Measurements from ENCODE around the gene CAMK1D.

Gene CAMK1D

DNA sequence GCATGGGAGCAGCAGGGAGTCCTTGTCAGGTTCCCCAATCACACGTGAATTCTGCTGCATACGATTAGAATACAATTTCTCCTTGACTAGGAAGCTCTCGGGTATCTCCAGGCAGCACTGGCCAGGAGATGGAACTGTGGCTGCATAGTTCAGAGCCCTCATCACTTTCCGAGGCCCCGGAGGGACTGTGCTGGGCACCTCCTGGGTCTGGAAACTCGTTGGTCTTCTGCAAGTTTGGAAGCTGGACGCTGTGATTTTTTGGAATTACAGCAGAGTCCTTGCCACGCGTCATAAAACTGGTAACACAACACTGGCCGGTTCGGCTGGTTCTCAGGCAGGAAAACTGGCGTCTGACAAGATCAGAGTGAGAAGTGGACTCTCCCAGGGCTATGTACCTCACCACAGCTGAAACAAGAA lies 436.1 kb downstream of the CAMK1D start:
- Histone ChIP-seq H3K4me3 (no peak overlapping the region), H3K27ac (no peak overlapping the region)
- DNase-seq (ENCODE audit: low spot score) = no peak
- TF ChIP-seq, protein P1, sequence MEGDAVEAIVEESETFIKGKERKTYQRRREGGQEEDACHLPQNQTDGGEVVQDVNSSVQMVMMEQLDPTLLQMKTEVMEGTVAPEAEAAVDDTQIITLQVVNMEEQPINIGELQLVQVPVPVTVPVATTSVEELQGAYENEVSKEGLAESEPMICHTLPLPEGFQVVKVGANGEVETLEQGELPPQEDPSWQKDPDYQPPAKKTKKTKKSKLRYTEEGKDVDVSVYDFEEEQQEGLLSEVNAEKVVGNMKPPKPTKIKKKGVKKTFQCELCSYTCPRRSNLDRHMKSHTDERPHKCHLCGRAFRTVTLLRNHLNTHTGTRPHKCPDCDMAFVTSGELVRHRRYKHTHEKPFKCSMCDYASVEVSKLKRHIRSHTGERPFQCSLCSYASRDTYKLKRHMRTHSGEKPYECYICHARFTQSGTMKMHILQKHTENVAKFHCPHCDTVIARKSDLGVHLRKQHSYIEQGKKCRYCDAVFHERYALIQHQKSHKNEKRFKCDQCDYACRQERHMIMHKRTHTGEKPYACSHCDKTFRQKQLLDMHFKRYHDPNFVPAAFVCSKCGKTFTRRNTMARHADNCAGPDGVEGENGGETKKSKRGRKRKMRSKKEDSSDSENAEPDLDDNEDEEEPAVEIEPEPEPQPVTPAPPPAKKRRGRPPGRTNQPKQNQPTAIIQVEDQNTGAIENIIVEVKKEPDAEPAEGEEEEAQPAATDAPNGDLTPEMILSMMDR (IDR thresholded peaks at IDR 0.05) = no peak

DNA sequence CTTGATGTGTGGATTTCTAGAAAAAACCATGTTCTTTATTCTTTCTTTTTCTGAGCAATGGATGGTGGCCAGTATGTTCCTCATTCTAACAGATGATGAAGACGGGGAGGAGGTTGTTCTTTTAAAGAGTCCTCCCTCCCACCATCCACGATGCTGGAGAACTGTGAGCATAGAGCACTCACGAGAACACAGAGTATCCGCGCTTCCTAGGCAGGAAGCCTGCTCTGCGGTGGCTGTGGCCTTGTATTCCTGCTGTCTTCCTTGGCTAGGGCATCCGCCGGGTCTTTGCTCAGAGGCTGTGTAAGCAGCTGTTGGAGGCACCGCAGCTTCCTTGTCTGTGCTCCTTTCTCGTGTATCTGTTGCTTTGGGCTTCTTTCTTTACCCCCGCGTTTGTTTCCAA lies 437.9 kb downstream of the CAMK1D start:
- H3K27ac ChIP-seq = no peak overlapping the region
- TF ChIP-seq, protein P1 (IDR thresholded peaks at IDR 0.05) = no peak
- no peak overlapping the region for H3K4me3 ChIP-seq
- DNase-seq (ENCODE audit: low spot score) = no peak

DNA sequence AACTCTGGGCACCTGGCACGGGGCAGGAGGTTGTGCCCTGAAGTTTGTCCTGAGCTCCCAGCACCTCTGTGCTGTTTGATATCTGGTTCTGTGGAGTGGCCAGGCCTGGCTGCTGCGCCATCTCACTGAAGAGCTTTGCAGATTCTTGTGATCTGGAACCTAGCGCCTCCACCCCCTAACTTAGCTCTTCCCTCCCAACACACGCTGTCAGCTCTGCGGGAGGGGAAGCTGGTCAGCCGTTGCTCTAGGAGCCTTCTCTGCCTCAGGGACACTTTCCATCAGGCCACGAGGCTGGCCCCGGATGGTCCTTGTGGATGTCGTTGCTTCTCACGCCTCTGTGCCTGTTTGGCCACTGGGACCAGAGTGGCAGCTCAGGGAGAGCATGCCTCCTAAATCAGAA lies 438.9 kb downstream of the CAMK1D start:
- no peak for DNase-seq (ENCODE audit: low spot score)
- TF ChIP-seq, protein P1 (IDR thresholded peaks at IDR 0.05) = no peak
- Histone ChIP-seq H3K27ac (no peak overlapping the region), H3K4me3 (no peak overlapping the region)

DNA sequence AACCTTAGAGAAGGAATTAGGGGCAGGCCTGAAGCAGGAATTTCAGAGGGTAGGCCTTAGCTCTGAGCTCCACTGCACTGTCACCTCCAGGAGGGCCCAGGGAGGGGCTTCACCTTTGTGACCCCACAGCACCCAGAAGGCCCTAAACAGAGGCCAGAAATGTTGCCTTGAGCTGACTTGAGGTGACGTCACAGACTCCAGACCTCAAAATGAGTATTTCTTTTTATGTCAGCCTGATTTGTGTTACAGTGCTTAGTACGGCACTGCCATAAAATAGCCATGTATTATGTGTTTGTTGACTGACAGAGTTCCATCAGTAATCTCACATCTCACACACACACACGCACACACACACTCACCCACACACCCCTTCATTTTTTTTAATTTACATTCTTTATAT lies 440.9 kb downstream of the CAMK1D start:
- Histone ChIP-seq H3K27ac (no peak overlapping the region), H3K4me3 (no peak overlapping the region)
- no peak for DNase-seq (ENCODE audit: low spot score)
- TF ChIP-seq, protein P1 (IDR thresholded peaks at IDR 0.05) = no peak

DNA sequence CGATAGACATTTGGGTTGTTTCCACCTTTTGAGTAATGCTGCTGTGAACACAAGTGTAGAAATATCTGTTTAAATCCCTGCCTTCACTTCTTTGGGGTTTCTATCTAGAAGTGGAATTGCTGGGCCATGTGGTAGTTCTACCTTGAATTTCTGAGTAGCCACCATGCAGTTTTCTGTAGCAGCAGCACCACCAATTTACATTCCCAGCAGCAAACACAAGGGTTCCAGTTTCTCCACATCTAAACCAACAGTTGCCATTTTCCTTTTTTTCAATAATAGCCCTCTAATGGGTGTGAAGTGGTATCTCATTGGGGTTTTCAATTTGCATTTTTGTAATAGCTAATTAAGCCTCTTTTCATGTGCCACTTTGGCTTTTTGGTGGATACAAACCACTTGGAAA lies 442.4 kb downstream of the CAMK1D start:
- Histone ChIP-seq H3K27ac (no peak overlapping the region), H3K4me3 (no peak overlapping the region)
- DNase-seq (ENCODE audit: low spot score) = no peak
- TF ChIP-seq, protein P1 (IDR thresholded peaks at IDR 0.05) = no peak

DNA sequence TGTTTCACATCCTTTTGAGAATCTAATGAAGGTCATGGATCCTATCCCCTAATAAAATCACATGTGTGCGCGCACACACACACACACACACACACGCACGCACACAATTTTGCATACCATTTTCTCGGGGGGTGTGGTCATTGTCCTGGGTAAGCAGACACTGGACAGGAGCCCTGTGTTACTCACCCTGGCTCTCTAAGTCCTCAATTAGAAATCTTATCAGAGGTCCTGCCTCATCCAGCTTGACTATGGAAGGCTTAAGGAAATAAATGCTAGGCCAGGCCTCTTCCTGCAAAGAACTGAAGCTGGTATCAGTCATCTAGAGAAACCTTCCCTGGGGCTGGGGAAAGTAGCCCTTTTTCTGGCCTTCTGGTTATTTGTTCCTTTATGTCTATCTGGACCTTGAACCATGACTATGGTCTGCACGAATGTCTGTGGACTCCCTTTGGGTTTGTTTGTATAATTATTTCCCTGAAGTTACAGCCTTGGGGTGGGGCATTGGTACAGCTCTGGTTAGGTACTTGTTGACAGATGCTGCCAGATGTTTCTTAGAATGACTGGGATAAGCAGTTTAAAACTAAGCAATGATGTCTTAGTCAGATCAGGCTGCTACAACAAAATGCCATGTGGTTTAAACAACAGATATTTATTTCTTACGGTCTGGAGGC lies 443.7 kb downstream of the CAMK1D start:
- DNase-seq (ENCODE audit: low spot score) = no peak
- Histone ChIP-seq H3K27ac (peak overlapping the region in 1 of 2 donors; percentile 17), H3K4me3 (no peak overlapping the region)
- TF ChIP-seq, protein P1 (IDR thresholded peaks at IDR 0.05) = no peak

DNA sequence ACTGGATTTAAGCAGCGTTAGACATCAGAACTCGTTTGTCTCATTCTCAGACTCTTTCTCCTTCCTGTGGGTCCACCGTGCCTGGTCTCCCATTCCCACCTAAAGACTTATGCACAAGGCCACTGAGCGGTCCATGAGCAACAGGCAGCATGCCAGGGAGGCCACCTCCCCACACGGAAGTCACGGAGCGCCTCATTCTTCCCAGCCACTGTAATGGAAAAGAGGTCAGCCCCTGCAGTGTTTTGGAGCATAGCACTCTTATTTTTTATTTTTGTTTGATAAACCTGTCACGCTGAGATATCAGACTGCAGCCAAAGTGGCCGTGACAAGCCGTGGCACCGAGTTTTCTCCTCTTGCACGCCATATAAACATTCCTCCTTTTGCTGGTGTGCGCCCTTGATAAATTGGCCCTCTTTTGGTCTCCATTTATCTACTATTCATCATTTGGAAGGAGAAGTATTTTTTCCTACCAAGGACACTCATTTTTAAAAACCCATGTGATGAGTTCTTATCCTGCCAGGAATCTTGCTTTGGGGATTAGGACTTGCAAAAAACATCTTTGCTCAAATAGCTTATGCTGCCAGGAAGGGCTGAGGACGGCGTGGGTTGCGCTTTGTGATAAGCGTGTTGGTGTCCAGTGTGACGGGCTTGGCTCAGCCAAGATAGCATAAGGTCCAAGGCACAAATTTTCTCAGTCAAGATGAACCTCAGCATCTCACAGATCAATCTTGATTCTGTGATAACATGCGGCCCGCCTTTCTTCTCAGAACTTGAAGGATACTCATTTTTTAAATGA lies 446.2 kb downstream of the CAMK1D start:
- no peak for DNase-seq (ENCODE audit: low spot score)
- no peak overlapping the region for H3K4me3 ChIP-seq
- TF ChIP-seq, protein P1 (IDR thresholded peaks at IDR 0.05) = no peak
- peak overlapping the region in 1 of 2 donors; percentile 75 for H3K27ac ChIP-seq
